Measurements from ENCODE around the gene PIK3R1. TPM values are rescaled to one million over a fixed set of nuclear protein-coding genes. Genes with fewer than 3 reads are reported as not detected.
A peak's percentile ranks its signal among the peaks of the same experiment; 100 is the strongest.

PIK3R1 gene
- total RNA-seq, 4 donors from 2014 or later, result 101 to 358 (median 190) TPM

- intact Hi-C loops (cut with DNase I; ENCODE audit: low total_unique reads), result no loop called here
- no peaks in the 10 kb centered on the region for H3K36me3 ChIP-seq
- TF ChIP-seq CTCF (IDR thresholded peaks at IDR 0.05), result no peak
- no peak for TF ChIP-seq POLR2A (IDR thresholded peaks at IDR 0.05)
- no peak overlapping the region for H3K4me3 ChIP-seq
- H3K27me3 ChIP-seq, result no peaks in the 10 kb centered on the region
- H3K4me1 ChIP-seq, result peaks cover 6% of the 10 kb centered on the region in 2 donors
- no peak for DNase-seq
- H3K27ac ChIP-seq, result peak overlapping the region; percentile 50 to 62
- H3K9me3 ChIP-seq, result no peaks in the 10 kb centered on the region
These were observed 27.2 kb downstream of the PIK3R1 start for GRCh38 chr5:68242743-68243142.

- no peak overlapping the region for H3K4me3 ChIP-seq
- no peak for DNase-seq
- H3K27me3 ChIP-seq, result no peaks in the 10 kb centered on the region
- TF ChIP-seq POLR2A (IDR thresholded peaks at IDR 0.05) (no peak), CTCF (IDR thresholded peaks at IDR 0.05) (no peak)
- peaks cover 6% of the 10 kb centered on the region in 2 donors for H3K4me1 ChIP-seq
- H3K27ac ChIP-seq, result peak overlapping the region; percentile 50 to 62
- H3K9me3 ChIP-seq, result no peaks in the 10 kb centered on the region
- no peaks in the 10 kb centered on the region for H3K36me3 ChIP-seq
- intact Hi-C loops (cut with DNase I; ENCODE audit: low total_unique reads), result no loop called here
These were observed 27.7 kb downstream of the PIK3R1 start for GRCh38 chr5:68243251-68243650.

GRCh38 chr5:68243681-68244080 lies 28.1 kb downstream of the PIK3R1 start:
- intact Hi-C loops (cut with DNase I; ENCODE audit: low total_unique reads), result no loop called here
- Histone ChIP-seq H3K4me1 (peaks cover 6 to 9% of the 10 kb centered on the region in 2 donors), H3K9me3 (no peaks in the 10 kb centered on the region), H3K27ac (peak overlapping the region; percentile 50 to 62), H3K4me3 (no peak overlapping the region), H3K36me3 (no peaks in the 10 kb centered on the region), H3K27me3 (no peaks in the 10 kb centered on the region)
- no peak for DNase-seq
- TF ChIP-seq CTCF (IDR thresholded peaks at IDR 0.05), result no peak
- no peak for TF ChIP-seq POLR2A (IDR thresholded peaks at IDR 0.05)

GRCh38 chr5:68245319-68245718 lies 29.8 kb downstream of the PIK3R1 start:
- Histone ChIP-seq H3K27ac (peak overlapping the region in 1 of 2 donors; percentile 8), H3K27me3 (no peaks in the 10 kb centered on the region), H3K4me3 (no peak overlapping the region), H3K9me3 (no peaks in the 10 kb centered on the region), H3K4me1 (peaks cover 6 to 15% of the 10 kb centered on the region in 2 donors), H3K36me3 (no peaks in the 10 kb centered on the region)
- TF ChIP-seq CTCF (IDR thresholded peaks at IDR 0.05), result no peak
- no peak for TF ChIP-seq POLR2A (IDR thresholded peaks at IDR 0.05)
- intact Hi-C loops (cut with DNase I; ENCODE audit: low total_unique reads), result no loop called here
- no peak for DNase-seq

GRCh38 chr5:68246802-68247201 lies 31.2 kb downstream of the PIK3R1 start:
- TF ChIP-seq POLR2A (IDR thresholded peaks at IDR 0.05), result no peak
- TF ChIP-seq CTCF (IDR thresholded peaks at IDR 0.05), result peak in 1 of 4 experiments; percentile 10
- Histone ChIP-seq H3K9me3 (no peaks in the 10 kb centered on the region), H3K27ac (peak overlapping the region in 1 of 2 donors; percentile 2), H3K4me1 (peaks cover 6 to 25% of the 10 kb centered on the region in 2 donors), H3K36me3 (no peaks in the 10 kb centered on the region), H3K4me3 (no peak overlapping the region), H3K27me3 (no peaks in the 10 kb centered on the region)
- no peak for DNase-seq
- intact Hi-C loops (cut with DNase I; ENCODE audit: low total_unique reads), result no loop called here
